CD4-positive, alpha-beta T cell (primary cell): ENCODE data around the gene ALPK3. TPM values are rescaled to one million over a fixed set of nuclear protein-coding genes. Genes with fewer than 3 reads are reported as not detected.

Experiments used
- ATAC-seq: fragments of 200-7000 bp; cut with Tn5 transposase; one replicate; pipeline ENCODE4 v1.10.0; 2022; ENCODE audit warnings: mild to moderate bottlenecking; ENCODE audit not compliant: poor library complexity
- CTCF ChIA-PET: fragments of 350-600 bp; sonication (Branson Sonifier 250); formaldehyde crosslinking; loops from one replicate; lab custom pipeline; 2021; ENCODE audit warnings: antibody characterized with exemption, inconsistent platforms; lab: Charles Lee
- POLR2A ChIA-PET: fragments of 350-600 bp; sonication (Branson Sonifier 250); formaldehyde crosslinking; loops from one replicate; lab custom pipeline; 2021; ENCODE audit warnings: antibody characterized with exemption, inconsistent platforms; lab: Charles Lee
- DNase-seq, 14 experiments: peaks; one replicate each; pipeline ENCODE4 v3.0.0-alpha.2; 2013 to 2020; ENCODE audit warnings: mixed read lengths in 2 of 14
- H3K27ac ChIP-seq, 2 donors: one replicate each; pipeline versions ENCODE4 v1.5.1 to v1.7.0; 2013; ENCODE audit warnings: low read length in 2 of 2, low read depth in 1 of 2, mild to moderate bottlenecking in 1 of 2
- H3K27me3 ChIP-seq, 2 experiments: 1 replicate in 1 of 2; 2 replicates in 1 of 2; pipeline versions ENCODE4 v1.6.1 to v1.7.0; 2013; ENCODE audit warnings: low read length in 2 of 2, control low read depth in 1 of 2, mild to moderate bottlenecking in 1 of 2, moderate library complexity in 1 of 2; ENCODE audit not compliant: insufficient read depth in 2 of 2, control insufficient read depth in 1 of 2
- H3K36me3 ChIP-seq: one replicate; pipeline ENCODE4 v1.6.1; 2013; ENCODE audit warnings: low read length, control low read depth; ENCODE audit not compliant: insufficient read depth
- H3K4me1 ChIP-seq: one replicate; pipeline ENCODE4 v1.6.1; 2013; ENCODE audit warnings: low read length, control low read depth; ENCODE audit not compliant: insufficient read depth
- H3K4me3 ChIP-seq: one replicate; pipeline ENCODE4 v1.5.1; 2013; ENCODE audit warnings: mild to moderate bottlenecking, low read length, moderate library complexity
- H3K9me3 ChIP-seq, 2 experiments: 1 replicate in 1 of 2; 2 replicates in 1 of 2; pipeline versions ENCODE4 v1.6.1 to v1.7.0; 2013; ENCODE audit warnings: low read length in 2 of 2, mild to moderate bottlenecking in 2 of 2, control low read depth in 1 of 2, moderate library complexity in 1 of 2; ENCODE audit not compliant: control insufficient read depth in 1 of 2, insufficient read depth in 1 of 2
- H3K27ac Mint-ChIP-seq: one replicate; pipeline ENCODE4 v1.8.0; 2020; ENCODE audit warnings: mixed read lengths
- H3K27me3 Mint-ChIP-seq: one replicate; pipeline ENCODE4 v1.8.0; 2021; ENCODE audit warnings: mixed read lengths
- H3K36me3 Mint-ChIP-seq: one replicate; pipeline ENCODE4 v1.8.0; 2021; ENCODE audit warnings: low read depth, mixed read lengths
- H3K4me1 Mint-ChIP-seq: one replicate; pipeline ENCODE4 v1.8.0; 2021; ENCODE audit warnings: low read depth, mixed read lengths
- H3K4me3 Mint-ChIP-seq: one replicate; pipeline ENCODE4 v1.8.0; 2020; ENCODE audit warnings: mild to moderate bottlenecking, mixed read lengths
- H3K9me3 Mint-ChIP-seq: one replicate; pipeline ENCODE4 v1.8.0; 2020; ENCODE audit warnings: mixed read lengths
- intact Hi-C, 2 experiments: fragments of 100-400 bp; cut with DNase I in 1 of 2; cut with micrococcal nuclease in 1 of 2; formaldehyde crosslinking; loops; one replicate each; pipeline versions ENCODE4 v1.15.1 to v1.9.0; 2023 to 2025; cut with DNase I, micrococcal nuclease
- total RNA-seq, 174 experiments: library from RNA in 2 of 174; stranded (reverse) in 2 of 174; gene quantifications; one replicate each; pipeline ENCODE4 v1.2.3 and lab custom pipeline; 2021 to 2026
- TF ChIP-seq, protein P1 (sequence below): fragments of 200-600 bp; IDR thresholded peaks from one replicate; pipeline ENCODE4 v1.8.0; 2022; ENCODE audit warnings: antibody characterized with exemption, mild to moderate bottlenecking

The ALPK3 gene
- total RNA-seq, 2 experiments from 2014 or later = 0.14 TPM

DNA sequence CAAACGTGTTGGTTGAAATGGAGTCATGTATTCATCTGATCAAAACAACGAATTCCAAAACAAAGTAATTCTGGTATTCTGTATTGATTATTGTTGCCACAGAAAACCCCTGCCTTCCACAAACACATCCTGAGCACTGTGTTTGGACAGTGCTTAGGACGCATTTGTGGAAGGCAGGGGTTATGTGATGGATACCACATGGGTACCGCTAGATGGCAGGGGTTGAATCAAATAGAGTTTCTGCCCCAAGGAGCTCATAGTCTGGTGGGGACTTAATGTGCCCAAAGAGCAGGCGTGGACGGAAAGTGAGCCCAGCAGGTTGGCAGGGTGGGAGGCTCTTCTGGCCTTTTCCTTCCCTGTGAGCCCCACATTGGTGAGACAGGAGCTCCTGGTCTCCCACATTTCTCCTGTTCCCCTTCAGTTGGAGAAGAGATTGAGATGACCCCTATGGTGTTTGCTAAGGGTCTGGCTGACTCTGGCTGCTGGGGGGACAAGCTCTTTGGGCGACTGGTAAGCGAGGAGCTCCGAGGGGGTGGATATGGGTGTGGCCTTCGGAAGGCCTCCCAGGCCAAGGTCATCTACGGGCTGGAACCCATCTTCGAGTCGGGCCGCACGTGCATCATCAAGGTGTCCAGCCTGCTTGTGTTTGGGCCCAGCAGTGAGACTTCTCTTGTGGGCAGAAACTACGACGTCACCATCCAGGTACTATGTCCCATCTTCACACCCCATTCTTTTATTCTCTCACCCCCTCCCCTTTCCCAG lies 45.2 kb downstream of the ALPK3 start:
- Mint-ChIP-seq H3K27ac (no peak overlapping the region), H3K36me3 (no peaks in the 10 kb centered on the region), H3K4me3 (no peak overlapping the region), H3K4me1 (no peaks in the 10 kb centered on the region), H3K9me3 (no peaks in the 10 kb centered on the region), H3K27me3 (no peaks in the 10 kb centered on the region)
- H3K4me3 ChIP-seq = no peak overlapping the region
- ChIA-PET CTCF (no interaction called here), POLR2A (no interaction called here)
- H3K9me3 ChIP-seq = no peaks in the 10 kb centered on the region
- TF ChIP-seq, protein P1, sequence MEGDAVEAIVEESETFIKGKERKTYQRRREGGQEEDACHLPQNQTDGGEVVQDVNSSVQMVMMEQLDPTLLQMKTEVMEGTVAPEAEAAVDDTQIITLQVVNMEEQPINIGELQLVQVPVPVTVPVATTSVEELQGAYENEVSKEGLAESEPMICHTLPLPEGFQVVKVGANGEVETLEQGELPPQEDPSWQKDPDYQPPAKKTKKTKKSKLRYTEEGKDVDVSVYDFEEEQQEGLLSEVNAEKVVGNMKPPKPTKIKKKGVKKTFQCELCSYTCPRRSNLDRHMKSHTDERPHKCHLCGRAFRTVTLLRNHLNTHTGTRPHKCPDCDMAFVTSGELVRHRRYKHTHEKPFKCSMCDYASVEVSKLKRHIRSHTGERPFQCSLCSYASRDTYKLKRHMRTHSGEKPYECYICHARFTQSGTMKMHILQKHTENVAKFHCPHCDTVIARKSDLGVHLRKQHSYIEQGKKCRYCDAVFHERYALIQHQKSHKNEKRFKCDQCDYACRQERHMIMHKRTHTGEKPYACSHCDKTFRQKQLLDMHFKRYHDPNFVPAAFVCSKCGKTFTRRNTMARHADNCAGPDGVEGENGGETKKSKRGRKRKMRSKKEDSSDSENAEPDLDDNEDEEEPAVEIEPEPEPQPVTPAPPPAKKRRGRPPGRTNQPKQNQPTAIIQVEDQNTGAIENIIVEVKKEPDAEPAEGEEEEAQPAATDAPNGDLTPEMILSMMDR = no peak
- no peak for DNase-seq
- no peak overlapping the region for H3K27ac ChIP-seq
- no peaks in the 10 kb centered on the region for H3K27me3 ChIP-seq
- no peak for ATAC-seq
- no peaks in the 10 kb centered on the region for H3K36me3 ChIP-seq
- H3K4me1 ChIP-seq = no peaks in the 10 kb centered on the region
- intact Hi-C loops = loop anchor here in 1 of 2 experiments (5.0 kb wide), 1 partner anchor 45 kb away; no protein-coding TSS in a partner anchor

GRCh38 chr15:84863565-84864443 lies 46.6 kb downstream of the ALPK3 start:
- H3K27me3 Mint-ChIP-seq = no peaks in the 10 kb centered on the region
- ChIA-PET CTCF (no interaction called here), POLR2A (no interaction called here)
- Histone ChIP-seq H3K36me3 (no peaks in the 10 kb centered on the region), H3K4me1 (no peaks in the 10 kb centered on the region), H3K4me3 (no peak overlapping the region), H3K9me3 (no peaks in the 10 kb centered on the region), H3K27ac (no peak overlapping the region), H3K27me3 (no peaks in the 10 kb centered on the region)
- TF ChIP-seq, protein P1 = no peak
- intact Hi-C loops = loop anchor here in 1 of 2 experiments (5.0 kb wide), 1 partner anchor 43 kb away; no protein-coding TSS in a partner anchor
- no peaks in the 10 kb centered on the region for H3K9me3 Mint-ChIP-seq
- no peaks in the 10 kb centered on the region for H3K36me3 Mint-ChIP-seq
- no peaks in the 10 kb centered on the region for H3K4me1 Mint-ChIP-seq
- no peak for ATAC-seq
- no peak for DNase-seq
- no peak overlapping the region for H3K4me3 Mint-ChIP-seq
- H3K27ac Mint-ChIP-seq = no peak overlapping the region

DNA sequence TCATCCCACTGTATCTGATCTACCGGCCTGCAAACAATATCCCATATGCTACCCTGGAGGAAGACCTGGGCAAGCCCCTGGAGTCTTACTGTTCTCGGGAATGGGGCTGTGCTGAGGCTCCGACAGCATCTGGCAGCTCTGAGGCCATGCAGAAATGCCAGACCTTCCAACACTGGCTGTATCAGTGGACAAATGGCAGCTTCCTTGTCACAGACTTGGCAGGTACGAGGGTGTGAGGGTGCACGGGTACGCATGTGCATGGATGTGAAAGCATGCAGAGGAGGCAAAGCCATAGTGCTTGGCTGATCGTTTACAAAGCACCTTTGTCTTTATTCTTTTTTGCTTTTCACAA lies 47.3 kb downstream of the ALPK3 start:
- Histone ChIP-seq H3K9me3 (no peaks in the 10 kb centered on the region), H3K4me3 (no peak overlapping the region), H3K27ac (no peak overlapping the region), H3K36me3 (no peaks in the 10 kb centered on the region), H3K27me3 (no peaks in the 10 kb centered on the region), H3K4me1 (no peaks in the 10 kb centered on the region)
- no peak for DNase-seq
- H3K36me3 Mint-ChIP-seq = no peaks in the 10 kb centered on the region
- H3K27ac Mint-ChIP-seq = no peak overlapping the region
- no peak overlapping the region for H3K4me3 Mint-ChIP-seq
- no peak for ATAC-seq
- POLR2A ChIA-PET = no interaction called here
- TF ChIP-seq, protein P1 = no peak
- no peaks in the 10 kb centered on the region for H3K27me3 Mint-ChIP-seq
- no peaks in the 10 kb centered on the region for H3K4me1 Mint-ChIP-seq
- CTCF ChIA-PET = no interaction called here
- intact Hi-C loops = loop anchor here in 1 of 2 experiments (5.0 kb wide), 1 partner anchor 43 kb away; no protein-coding TSS in a partner anchor
- no peaks in the 10 kb centered on the region for H3K9me3 Mint-ChIP-seq
